CD14-positive monocyte (primary cell): Measurements from ENCODE around the gene DPYSL3. TPM values are rescaled to one million over a fixed set of nuclear protein-coding genes. Genes with fewer than 3 reads are reported as not detected.

Source experiments
- DNase-seq, 3 donors: peaks; one replicate each; pipeline ENCODE4 v3.0.0-alpha.2; 2011 to 2022
- H2AFZ ChIP-seq: 2 replicates; pipeline ENCODE4 v1.6.0; 2012; ENCODE audit warnings: mild to moderate bottlenecking, low read depth, low read length, inconsistent platforms; ENCODE audit not compliant: insufficient read depth, poor library complexity, severe bottlenecking
- H3K27ac ChIP-seq, 2 donors: 1 replicate in 1 of 2; 2 replicates in 1 of 2; pipeline ENCODE4 v1.5.1; 2012 to 2013; ENCODE audit warnings: low read length in 2 of 2, control low read depth in 1 of 2, inconsistent platforms in 1 of 2, low read depth in 1 of 2, mild to moderate bottlenecking in 1 of 2
- H3K27me3 ChIP-seq, 2 donors: one replicate each; pipeline versions ENCODE4 v1.6.0 to v1.6.1; 2011 to 2013; ENCODE audit warnings: low read length in 2 of 2; ENCODE audit not compliant: control insufficient read depth in 2 of 2, insufficient read depth in 2 of 2
- H3K36me3 ChIP-seq, 2 donors: replicated peaks in 1 of 2; 1 replicate in 1 of 2; 2 replicates in 1 of 2; pipeline versions ENCODE4 v1.5.1 to v1.6.1; 2012 to 2013; ENCODE audit warnings: low read length in 2 of 2, control low read depth in 1 of 2, inconsistent platforms in 1 of 2, mild to moderate bottlenecking in 1 of 2; ENCODE audit not compliant: insufficient read depth in 2 of 2, control insufficient read depth in 1 of 2
- H3K4me1 ChIP-seq, 2 donors: 1 replicate in 1 of 2; 2 replicates in 1 of 2; pipeline versions ENCODE4 v1.5.1 to v1.6.1; 2012 to 2013; ENCODE audit warnings: low read length in 2 of 2, control low read depth in 1 of 2, inconsistent platforms in 1 of 2, mild to moderate bottlenecking in 1 of 2, moderate library complexity in 1 of 2; ENCODE audit not compliant: insufficient read depth in 2 of 2, control insufficient read depth in 1 of 2
- H3K4me2 ChIP-seq: replicated peaks from 2 replicates; pipeline ENCODE3; 2012; ENCODE audit warnings: low read length, moderate library complexity, mild to moderate bottlenecking; ENCODE audit not compliant: poor library complexity, severe bottlenecking; ENCODE audit errors: extremely low read depth
- H3K4me3 ChIP-seq, 3 experiments: fragments of 200-600 bp in 1 of 3; sonication (generic) in 1 of 3; replicated peaks in 1 of 3; 1 replicate in 2 of 3; 2 replicates in 1 of 3; pipeline ENCODE4 v1.5.1; 2011 to 2013; ENCODE audit warnings: low read length in 3 of 3, mild to moderate bottlenecking in 3 of 3, control low read depth in 2 of 3, low read depth in 2 of 3, inconsistent platforms in 1 of 3, moderate library complexity in 1 of 3
- H3K79me2 ChIP-seq: 2 replicates; pipeline ENCODE4 v1.6.0; 2012; ENCODE audit warnings: mild to moderate bottlenecking, control low read depth, inconsistent platforms, low read length, moderate library complexity; ENCODE audit not compliant: insufficient read depth
- H3K9ac ChIP-seq: 2 replicates; pipeline ENCODE4 v1.6.0; 2017; ENCODE audit warnings: low read length, mild to moderate bottlenecking; ENCODE audit not compliant: insufficient read depth, poor library complexity, severe bottlenecking
- H3K9me3 ChIP-seq, 2 donors: replicated peaks in 1 of 2; 1 replicate in 1 of 2; 2 replicates in 1 of 2; pipeline versions ENCODE4 v1.5.1 to v1.6.1; 2012 to 2013; ENCODE audit warnings: low read length in 2 of 2, control low read depth in 1 of 2; ENCODE audit not compliant: control insufficient read depth in 1 of 2, insufficient read depth in 1 of 2
- H4K20me1 ChIP-seq: 2 replicates; pipeline ENCODE4 v1.6.0; 2012; ENCODE audit warnings: mild to moderate bottlenecking, low read length, control low read depth, moderate library complexity; ENCODE audit not compliant: insufficient read depth
- H3K27ac Mint-ChIP-seq, 7 donors: one replicate each; pipeline ENCODE4 v1.8.0; 2020; ENCODE audit warnings: mild to moderate bottlenecking in 7 of 7, mixed read lengths in 7 of 7, moderate library complexity in 6 of 7, inconsistent platforms in 2 of 7
- H3K27me3 Mint-ChIP-seq, 3 donors: one replicate each; pipeline ENCODE4 v1.8.0; 2021 to 2022; ENCODE audit warnings: low read depth in 3 of 3, mild to moderate bottlenecking in 3 of 3, mixed read lengths in 3 of 3, moderate library complexity in 3 of 3, inconsistent platforms in 1 of 3
- H3K36me3 Mint-ChIP-seq, 2 donors: one replicate each; pipeline ENCODE4 v1.8.0; 2020; ENCODE audit warnings: mixed read lengths in 2 of 2, inconsistent platforms in 1 of 2, mild to moderate bottlenecking in 1 of 2
- H3K4me1 Mint-ChIP-seq: one replicate; pipeline ENCODE4 v1.8.0; 2020; ENCODE audit warnings: mild to moderate bottlenecking, mixed read lengths
- H3K4me3 Mint-ChIP-seq, 2 donors: one replicate each; pipeline ENCODE4 v1.8.0; 2020; ENCODE audit warnings: mild to moderate bottlenecking in 2 of 2, mixed read lengths in 2 of 2, moderate library complexity in 1 of 2
- H3K9me3 Mint-ChIP-seq, 7 donors: one replicate each; pipeline ENCODE4 v1.8.0; 2020 to 2022; ENCODE audit warnings: mixed read lengths in 7 of 7, mild to moderate bottlenecking in 6 of 7, moderate library complexity in 6 of 7, inconsistent platforms in 2 of 7
- WGBS: methylation state at CpG from one replicate; pipeline ENCODE4 v1.1.5; 2013; ENCODE audit warnings: missing lambda C conversion rate; ENCODE audit not compliant: insufficient coverage; 5-methylcytosine and 5-hydroxymethylcytosine counted together
- intact Hi-C, 2 donors: fragments of 100-400 bp; cut with micrococcal nuclease; formaldehyde crosslinking; loops; one replicate each; pipeline versions ENCODE4 v1.15.0 to v1.15.1; 2023
- polyA plus RNA-seq, 3 donors: library from polyadenylated mRNA; depleted of rRNA in 1 of 3; unstranded in 2 of 3; stranded (reverse) in 1 of 3; fragments of 300-500 nt in 2 of 3; fragments of >200 nt in 1 of 3; fragmentation: Illumina TruSeq in 2 of 3; gene quantifications; 1 replicate in 2 of 3; 2 replicates in 1 of 3; pipeline ENCODE4 v1.2.3, GENCODE V29; 2012 to 2021
- TF ChIP-seq, protein P1 (sequence below): fragments of 200-600 bp; IDR thresholded peaks from one replicate; pipeline ENCODE4 v1.8.0; 2022; ENCODE audit warnings: antibody characterized with exemption, mild to moderate bottlenecking

Gene DPYSL3
- polyA plus RNA-seq, 3 donors: 0.05 TPM; not detected in 2

DNA sequence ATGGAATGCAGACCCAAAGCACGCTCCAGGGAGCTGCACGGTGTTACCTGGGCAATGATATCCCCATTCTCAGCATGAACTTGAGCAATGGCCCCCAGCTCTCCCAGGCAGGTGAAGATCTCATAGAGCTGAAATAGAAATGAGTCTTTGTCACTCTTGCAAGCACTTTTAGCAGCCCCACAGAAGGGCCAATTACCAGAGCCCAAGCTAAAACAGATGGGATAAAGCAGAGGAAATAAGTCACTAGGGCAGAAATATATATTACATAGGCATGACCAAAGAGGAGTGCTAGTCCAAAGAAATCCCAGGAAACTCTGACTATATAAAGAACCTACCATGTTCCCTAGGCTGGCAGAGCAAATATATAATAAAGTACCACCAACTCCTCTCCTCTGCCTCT lies 97.3 kb downstream of the DPYSL3 start:
- 100% methylated on average over 1 of the region's 2 CpGs for WGBS
- H3K79me2 ChIP-seq: no peaks in the 10 kb centered on the region
- no peak overlapping the region for H3K27ac Mint-ChIP-seq
- DNase-seq: no peak
- H3K4me2 ChIP-seq: no peak overlapping the region
- H3K36me3 ChIP-seq: no peaks in the 10 kb centered on the region
- no peaks in the 10 kb centered on the region for H3K4me1 ChIP-seq
- no peaks in the 10 kb centered on the region for H4K20me1 ChIP-seq
- no peak overlapping the region for H3K4me3 ChIP-seq
- H3K9ac ChIP-seq: no peak overlapping the region
- no peaks in the 10 kb centered on the region for H3K36me3 Mint-ChIP-seq
- peaks cover 0 to 2% (median 0%) of the 10 kb centered on the region in 7 donors for H3K9me3 Mint-ChIP-seq
- H3K4me1 Mint-ChIP-seq: no peaks in the 10 kb centered on the region
- intact Hi-C loops: no loop called here
- H2AFZ ChIP-seq: no peak overlapping the region
- TF ChIP-seq, protein P1, sequence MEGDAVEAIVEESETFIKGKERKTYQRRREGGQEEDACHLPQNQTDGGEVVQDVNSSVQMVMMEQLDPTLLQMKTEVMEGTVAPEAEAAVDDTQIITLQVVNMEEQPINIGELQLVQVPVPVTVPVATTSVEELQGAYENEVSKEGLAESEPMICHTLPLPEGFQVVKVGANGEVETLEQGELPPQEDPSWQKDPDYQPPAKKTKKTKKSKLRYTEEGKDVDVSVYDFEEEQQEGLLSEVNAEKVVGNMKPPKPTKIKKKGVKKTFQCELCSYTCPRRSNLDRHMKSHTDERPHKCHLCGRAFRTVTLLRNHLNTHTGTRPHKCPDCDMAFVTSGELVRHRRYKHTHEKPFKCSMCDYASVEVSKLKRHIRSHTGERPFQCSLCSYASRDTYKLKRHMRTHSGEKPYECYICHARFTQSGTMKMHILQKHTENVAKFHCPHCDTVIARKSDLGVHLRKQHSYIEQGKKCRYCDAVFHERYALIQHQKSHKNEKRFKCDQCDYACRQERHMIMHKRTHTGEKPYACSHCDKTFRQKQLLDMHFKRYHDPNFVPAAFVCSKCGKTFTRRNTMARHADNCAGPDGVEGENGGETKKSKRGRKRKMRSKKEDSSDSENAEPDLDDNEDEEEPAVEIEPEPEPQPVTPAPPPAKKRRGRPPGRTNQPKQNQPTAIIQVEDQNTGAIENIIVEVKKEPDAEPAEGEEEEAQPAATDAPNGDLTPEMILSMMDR: no peak
- no peaks in the 10 kb centered on the region for H3K27me3 ChIP-seq
- no peak overlapping the region for H3K4me3 Mint-ChIP-seq
- H3K9me3 ChIP-seq: no peaks in the 10 kb centered on the region
- peaks cover 0 to 2% (median 0%) of the 10 kb centered on the region in 3 donors for H3K27me3 Mint-ChIP-seq
- H3K27ac ChIP-seq: no peak overlapping the region

DNA sequence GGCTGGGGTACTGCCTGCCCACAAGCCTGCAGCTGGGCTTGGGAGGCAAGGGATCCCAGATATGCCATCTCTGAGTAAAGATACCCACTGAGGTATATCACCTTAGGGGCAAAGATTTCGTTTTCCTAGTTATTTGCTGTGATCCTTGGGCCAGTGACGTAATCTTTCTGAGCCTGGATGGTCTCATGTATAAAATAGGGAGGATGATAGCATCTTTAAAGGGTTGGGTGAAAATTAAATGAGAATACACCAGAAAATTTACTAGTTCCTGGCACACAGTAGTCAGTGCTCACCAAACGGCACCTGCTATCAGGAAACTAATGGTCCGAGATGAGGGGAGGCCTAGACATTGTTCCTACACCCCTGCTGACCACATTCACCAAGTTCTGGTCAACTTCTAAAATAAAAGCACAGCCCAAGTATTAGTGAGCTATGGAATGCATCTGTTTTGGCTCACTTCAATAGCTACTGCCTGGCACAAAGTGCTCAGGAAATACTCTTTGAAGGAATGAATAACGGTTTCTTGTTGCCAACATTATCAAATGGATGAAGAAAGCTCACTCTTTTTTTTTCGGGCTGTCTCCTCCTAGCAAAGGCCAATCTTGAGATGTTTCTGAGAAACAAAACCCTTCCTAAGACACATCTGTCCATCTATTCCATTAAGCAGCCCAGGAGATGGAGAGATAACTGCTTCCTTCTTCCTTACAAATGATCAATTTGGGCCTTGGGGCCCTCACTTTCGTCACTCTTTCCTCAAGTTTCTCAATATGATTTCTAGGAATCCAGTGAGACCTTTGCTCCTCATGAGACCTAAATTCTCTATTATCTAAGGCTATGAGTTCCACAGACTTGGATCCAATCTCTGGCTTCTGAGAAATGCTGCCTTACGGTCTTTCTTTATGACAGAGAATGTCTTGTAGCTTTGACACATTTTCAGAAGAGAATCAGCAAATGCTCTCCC lies 98.2 kb downstream of the DPYSL3 start:
- Mint-ChIP-seq H3K27ac (no peak overlapping the region), H3K36me3 (no peaks in the 10 kb centered on the region), H3K4me1 (no peaks in the 10 kb centered on the region), H3K9me3 (peaks cover 0 to 2% (median 0%) of the 10 kb centered on the region in 7 donors), H3K4me3 (no peak overlapping the region), H3K27me3 (peaks cover 0 to 2% (median 1%) of the 10 kb centered on the region in 3 donors)
- Histone ChIP-seq H3K4me1 (no peaks in the 10 kb centered on the region), H3K4me2 (no peak overlapping the region), H3K9me3 (no peaks in the 10 kb centered on the region), H2AFZ (no peak overlapping the region), H3K27me3 (no peaks in the 10 kb centered on the region), H3K4me3 (no peak overlapping the region), H3K27ac (no peak overlapping the region), H3K36me3 (no peaks in the 10 kb centered on the region), H4K20me1 (no peaks in the 10 kb centered on the region), H3K79me2 (no peaks in the 10 kb centered on the region), H3K9ac (no peak overlapping the region)
- intact Hi-C loops: no loop called here
- TF ChIP-seq, protein P1: no peak
- 89% methylated on average over 3 of the region's 8 CpGs for WGBS
- no peak for DNase-seq
